ENCODE measurements around the gene SMYD5.

DNA sequence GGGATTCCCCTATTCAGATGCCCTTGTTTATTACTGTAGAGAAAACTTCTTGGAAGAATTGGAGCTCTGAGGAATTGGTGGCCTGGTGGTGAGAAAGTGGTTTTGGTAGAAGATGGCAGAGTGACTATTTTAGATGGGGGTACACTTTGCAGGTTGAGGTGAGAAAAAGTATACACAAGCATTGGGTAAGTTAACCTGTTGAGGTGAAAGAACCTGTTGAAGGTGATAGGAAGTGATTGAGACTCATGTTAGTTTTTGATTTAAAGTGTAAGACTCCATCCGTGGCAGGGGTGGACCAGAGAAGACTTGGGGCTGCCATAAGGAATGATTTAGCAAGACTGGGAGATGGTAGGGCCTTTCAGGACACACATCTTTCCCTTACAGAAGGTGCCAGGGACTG lies 23.1 kb downstream of the SMYD5 start:
- TF ChIP-seq, protein P1, sequence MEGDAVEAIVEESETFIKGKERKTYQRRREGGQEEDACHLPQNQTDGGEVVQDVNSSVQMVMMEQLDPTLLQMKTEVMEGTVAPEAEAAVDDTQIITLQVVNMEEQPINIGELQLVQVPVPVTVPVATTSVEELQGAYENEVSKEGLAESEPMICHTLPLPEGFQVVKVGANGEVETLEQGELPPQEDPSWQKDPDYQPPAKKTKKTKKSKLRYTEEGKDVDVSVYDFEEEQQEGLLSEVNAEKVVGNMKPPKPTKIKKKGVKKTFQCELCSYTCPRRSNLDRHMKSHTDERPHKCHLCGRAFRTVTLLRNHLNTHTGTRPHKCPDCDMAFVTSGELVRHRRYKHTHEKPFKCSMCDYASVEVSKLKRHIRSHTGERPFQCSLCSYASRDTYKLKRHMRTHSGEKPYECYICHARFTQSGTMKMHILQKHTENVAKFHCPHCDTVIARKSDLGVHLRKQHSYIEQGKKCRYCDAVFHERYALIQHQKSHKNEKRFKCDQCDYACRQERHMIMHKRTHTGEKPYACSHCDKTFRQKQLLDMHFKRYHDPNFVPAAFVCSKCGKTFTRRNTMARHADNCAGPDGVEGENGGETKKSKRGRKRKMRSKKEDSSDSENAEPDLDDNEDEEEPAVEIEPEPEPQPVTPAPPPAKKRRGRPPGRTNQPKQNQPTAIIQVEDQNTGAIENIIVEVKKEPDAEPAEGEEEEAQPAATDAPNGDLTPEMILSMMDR (IDR thresholded peaks at IDR 0.05), result no peak
- no peak for TF ChIP-seq EZH2 (IDR thresholded peaks at IDR 0.05; ENCODE audit: borderline replicate concordance, insufficient read depth, low read depth, low read length, poor library complexity, severe bottlenecking)

All from B cell (primary cell).